BE2C (cell line): ENCODE data around the gene LDB1.

ENCODE experiments used
- DNase-seq: peaks from one replicate; pipeline ENCODE4 v3.0.0-alpha.2; 2020
- H3K27me3 ChIP-seq: fragments of 250-450 bp; sonication (Bioruptor Pico); 2 replicates; pipeline ENCODE4 v1.5.1; 2020; ENCODE audit warnings: mild to moderate bottlenecking
- H3K36me3 ChIP-seq: fragments of 250-450 bp; sonication (Bioruptor Pico); 2 replicates; pipeline ENCODE4 v1.5.1; 2020; ENCODE audit warnings: mild to moderate bottlenecking
- H3K4me1 ChIP-seq: fragments of 250-450 bp; sonication (Bioruptor Pico); 2 replicates; pipeline ENCODE4 v1.5.1; 2020
- H3K4me3 ChIP-seq: 2 replicates; pipeline ENCODE4 v1.5.1; 2011; ENCODE audit warnings: low read depth, low read length
- H3K9me3 ChIP-seq: fragments of 250-450 bp; sonication (Bioruptor Pico); 2 replicates; pipeline ENCODE4 v1.5.1; 2020
- CTCF ChIP-seq: IDR thresholded peaks from 2 replicates; pipeline ENCODE4 v1.5.1; 2012; ENCODE audit warnings: mild to moderate bottlenecking, low read depth, low read length

LDB1 gene

DNA sequence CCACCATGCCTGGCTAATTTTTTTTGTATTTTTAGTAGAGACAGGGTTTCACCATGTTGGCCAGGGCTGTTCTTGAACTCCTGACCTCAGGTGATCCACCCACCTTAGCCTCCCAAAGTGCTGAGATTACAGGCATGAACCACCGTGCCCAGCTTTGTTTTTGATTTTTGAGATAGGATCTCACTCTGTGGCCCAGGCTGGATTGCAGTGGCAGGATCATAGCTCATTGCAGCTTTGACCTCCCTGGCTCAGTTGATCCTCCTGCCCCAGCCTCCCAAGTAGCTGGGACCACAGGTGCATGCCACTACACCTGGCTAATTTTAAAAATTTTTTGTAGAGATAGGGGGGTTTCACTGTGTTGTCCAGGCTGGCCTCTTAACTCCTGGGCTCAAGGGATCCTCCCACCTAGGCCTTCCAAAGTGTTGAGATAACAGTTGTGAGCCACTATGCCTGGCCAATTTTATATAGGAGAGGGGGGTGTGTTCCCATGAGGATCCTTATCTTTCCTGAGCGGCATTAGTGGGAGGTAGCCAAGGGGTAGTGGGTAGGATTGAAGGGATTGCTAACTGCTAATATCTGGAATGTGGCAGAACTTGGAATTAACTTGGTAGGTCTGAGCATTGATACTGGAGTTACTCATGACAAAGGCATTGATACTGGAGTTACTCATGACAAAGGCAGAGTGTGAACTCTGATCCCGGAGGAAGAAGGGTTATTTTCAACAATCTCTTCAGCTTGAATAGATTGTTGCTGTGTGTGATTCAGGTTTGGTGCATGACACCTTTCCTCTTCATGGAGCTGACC is 31.0 kb upstream of the LDB1 start:
- Histone ChIP-seq H3K4me1 (peaks cover 9% of the 10 kb centered on the region), H3K9me3 (no peaks in the 10 kb centered on the region), H3K36me3 (peaks cover 82% of the 10 kb centered on the region), H3K27me3 (no peaks in the 10 kb centered on the region), H3K4me3 (peak overlapping the region; percentile 99)
- no peak for TF ChIP-seq CTCF
- no peak for DNase-seq

- peaks cover 86% of the 10 kb centered on the region for H3K36me3 ChIP-seq
These were observed 28.1 kb upstream of the LDB1 start for GRCh38 chr10:102148275-102148674.

GRCh38 chr10:102147561-102147960 is 27.4 kb upstream of the LDB1 start:
- Histone ChIP-seq H3K36me3 (peaks cover 91% of the 10 kb centered on the region), H3K27me3 (no peaks in the 10 kb centered on the region), H3K4me1 (peaks cover 9% of the 10 kb centered on the region), H3K9me3 (no peaks in the 10 kb centered on the region), H3K4me3 (no peak overlapping the region)
- no peak for DNase-seq
- TF ChIP-seq CTCF: no peak

More at GRCh38 chr10:102148275-102148674, 28.1 kb upstream of the LDB1 start:
- Histone ChIP-seq H3K27me3 (no peaks in the 10 kb centered on the region), H3K4me3 (no peak overlapping the region), H3K4me1 (peaks cover 9% of the 10 kb centered on the region), H3K9me3 (no peaks in the 10 kb centered on the region)
- DNase-seq: no peak
- TF ChIP-seq CTCF: no peak

- no peak for TF ChIP-seq CTCF
- H3K36me3 ChIP-seq: peaks cover 94% of the 10 kb centered on the region
These were observed 26.8 kb upstream of the LDB1 start for GRCh38 chr10:102146971-102147428.

GRCh38 chr10:102141583-102142107 is 21.5 kb upstream of the LDB1 start:
- H3K9me3 ChIP-seq: no peaks in the 10 kb centered on the region
- no peak overlapping the region for H3K4me3 ChIP-seq
- H3K36me3 ChIP-seq: peaks cover 94% of the 10 kb centered on the region
- no peak for DNase-seq
- no peaks in the 10 kb centered on the region for H3K4me1 ChIP-seq
- no peak for TF ChIP-seq CTCF
- H3K27me3 ChIP-seq: no peaks in the 10 kb centered on the region

More at GRCh38 chr10:102146971-102147428, 26.8 kb upstream of the LDB1 start:
- no peaks in the 10 kb centered on the region for H3K9me3 ChIP-seq
- H3K4me1 ChIP-seq: peaks cover 9% of the 10 kb centered on the region
- H3K27me3 ChIP-seq: no peaks in the 10 kb centered on the region
- H3K4me3 ChIP-seq: no peak overlapping the region
- no peak for DNase-seq

DNA sequence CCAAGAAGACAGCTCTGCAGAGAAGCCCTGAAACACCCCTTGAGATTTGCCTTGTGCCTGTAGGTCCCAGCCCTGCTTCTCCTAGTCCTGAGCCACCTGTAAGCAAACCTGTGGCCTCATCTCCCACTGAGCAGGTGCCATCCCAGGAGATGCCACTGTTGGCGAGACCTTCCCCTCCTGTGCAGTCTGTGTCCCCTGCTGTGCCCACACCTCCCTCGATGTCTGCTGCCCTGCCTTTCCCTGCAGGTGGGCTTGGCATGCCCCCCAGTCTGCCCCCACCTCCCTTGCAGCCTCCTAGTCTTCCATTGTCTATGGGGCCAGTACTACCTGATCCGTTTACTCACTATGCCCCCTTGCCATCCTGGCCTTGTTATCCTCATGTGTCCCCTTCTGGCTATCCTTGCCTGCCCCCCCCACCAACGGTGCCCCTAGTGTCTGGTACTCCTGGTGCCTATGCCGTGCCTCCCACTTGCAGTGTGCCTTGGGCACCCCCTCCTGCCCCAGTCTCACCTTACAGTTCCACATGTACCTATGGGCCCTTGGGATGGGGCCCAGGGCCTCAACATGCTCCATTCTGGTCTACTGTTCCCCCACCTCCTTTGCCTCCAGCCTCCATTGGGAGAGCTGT is 20.9 kb upstream of the LDB1 start:
- DNase-seq: no peak
- no peak for TF ChIP-seq CTCF
- no peaks in the 10 kb centered on the region for H3K4me1 ChIP-seq
- peaks cover 91% of the 10 kb centered on the region for H3K36me3 ChIP-seq
- H3K27me3 ChIP-seq: no peaks in the 10 kb centered on the region
- H3K4me3 ChIP-seq: no peak overlapping the region
- H3K9me3 ChIP-seq: no peaks in the 10 kb centered on the region
